HG03521 (cell line): ENCODE data around the gene MSLN.

Experiments
- ATAC-seq: cut with Tn5 transposase; IDR thresholded peaks from one replicate; pipeline ENCODE4 v1.9.1; 2021; ENCODE audit warnings: mild to moderate bottlenecking, moderate library complexity; ENCODE audit not compliant: unreplicated experiment

Gene MSLN

DNA sequence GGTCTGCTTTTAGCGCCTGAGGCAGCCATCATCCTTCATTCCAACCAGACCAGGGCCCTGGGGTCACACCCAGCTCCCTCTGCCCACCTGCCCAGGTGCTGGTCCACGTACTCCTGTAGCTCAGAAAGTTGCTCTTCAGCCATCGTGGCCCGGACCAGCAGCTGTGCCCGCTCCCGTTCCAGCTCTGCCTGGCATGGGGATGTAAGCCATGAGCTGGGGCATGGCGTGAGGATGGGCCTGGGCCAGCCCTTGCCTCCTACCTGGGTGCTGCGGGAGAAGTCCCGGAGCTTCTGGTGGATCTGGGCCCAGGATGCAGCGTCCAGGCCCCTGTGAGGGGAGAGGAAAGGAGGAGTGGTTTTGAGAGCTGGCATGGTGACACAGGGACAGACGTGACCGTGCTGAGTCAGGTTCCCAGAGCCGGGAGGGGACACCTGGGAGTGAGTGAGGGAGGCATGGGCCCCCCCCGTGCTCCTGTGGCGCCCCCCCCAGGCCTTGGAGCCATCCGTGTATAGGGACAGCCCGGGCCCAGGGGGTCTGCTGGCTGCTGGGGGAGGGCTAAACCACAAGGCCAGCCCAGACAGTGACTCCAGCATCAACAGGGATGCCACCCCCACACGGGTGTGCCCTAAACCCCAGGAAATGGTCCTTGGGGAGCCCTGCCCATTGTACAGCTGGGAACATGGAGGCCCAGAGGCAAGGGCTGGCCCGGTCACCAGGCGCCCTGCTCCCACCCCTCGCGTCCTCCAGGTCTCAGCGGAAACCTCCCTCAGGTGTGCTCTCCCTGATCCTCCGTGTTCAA is 37.5 kb upstream of the MSLN start:
- ATAC-seq = no peak

DNA sequence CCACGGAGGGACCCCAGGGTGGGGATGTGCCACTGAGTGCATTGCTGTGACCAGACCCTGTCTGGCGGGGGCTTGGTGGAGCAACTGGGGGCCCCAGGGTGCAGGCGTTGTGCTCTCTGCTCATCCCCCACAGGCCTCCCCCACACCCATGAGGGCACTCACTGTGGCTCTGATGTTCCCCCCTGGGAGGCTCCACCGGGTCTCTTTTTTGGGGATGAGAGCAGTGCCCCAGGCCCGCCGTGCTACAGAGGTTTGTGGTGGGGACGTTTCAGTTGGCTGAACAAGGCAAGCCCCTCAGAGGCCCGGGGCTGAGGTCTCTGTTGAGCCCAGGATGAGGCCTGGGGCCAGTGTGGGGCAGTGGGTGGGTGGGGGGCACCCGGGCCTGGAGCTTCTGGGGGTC is 36.8 kb upstream of the MSLN start:
- no peak for ATAC-seq

DNA sequence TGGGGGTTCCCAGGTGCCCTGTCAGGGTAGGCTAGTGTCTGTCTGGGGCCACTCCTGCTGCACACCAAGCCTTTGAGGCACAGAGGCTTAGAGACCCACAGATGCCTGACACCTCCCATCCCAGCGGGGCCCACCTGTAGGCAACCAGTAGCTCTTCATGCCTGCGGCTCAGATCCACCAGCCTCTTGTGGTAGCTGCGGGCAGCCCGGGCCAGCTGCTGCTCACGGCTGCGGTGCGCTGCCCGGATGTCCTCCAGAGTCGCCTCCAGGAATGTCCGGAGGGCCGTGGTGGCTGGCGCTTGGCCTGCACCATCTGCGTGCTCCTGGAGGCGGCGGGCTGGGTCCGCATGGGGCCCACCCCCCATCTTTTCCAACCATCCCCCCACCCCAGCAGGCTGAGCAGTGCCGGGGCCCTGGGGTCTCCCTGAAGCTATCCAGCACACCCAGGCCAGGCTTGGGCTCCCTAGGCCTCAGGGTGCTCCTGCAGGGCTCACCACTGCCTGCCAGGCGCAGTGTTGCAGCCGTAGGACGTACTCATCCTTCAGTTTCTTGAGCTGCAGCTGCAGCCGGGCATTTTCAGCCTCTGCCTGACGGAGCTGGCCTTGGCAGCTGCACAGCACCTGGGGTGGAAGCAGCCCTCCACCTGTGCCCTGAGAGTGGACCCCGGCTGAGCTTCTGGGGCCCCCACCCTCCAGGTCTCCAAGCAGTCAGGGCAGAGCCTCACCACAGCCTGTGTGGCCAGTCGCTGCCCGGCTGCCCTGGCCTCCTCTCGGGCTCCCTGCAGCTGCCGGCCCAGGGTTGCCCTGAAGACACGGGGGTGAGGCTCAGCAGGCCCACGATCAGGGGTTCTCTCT is 36.1 kb upstream of the MSLN start:
- no peak for ATAC-seq

DNA sequence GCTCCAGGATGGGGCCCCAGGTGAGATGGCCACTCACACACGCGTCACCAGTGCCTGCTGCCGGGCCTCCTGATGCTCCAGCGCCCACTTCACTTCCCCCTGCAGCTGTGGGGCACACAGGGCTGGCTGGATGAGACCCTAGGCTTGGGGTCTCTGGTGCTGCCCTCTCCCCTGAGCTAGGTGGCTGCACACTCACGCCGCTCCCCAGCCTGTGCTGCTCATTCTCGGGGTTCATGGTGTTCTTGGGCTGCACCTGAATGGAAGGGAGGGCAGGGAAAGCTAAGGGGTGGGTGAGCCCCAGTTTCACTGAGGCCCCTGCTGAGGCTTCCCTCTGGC is 35.5 kb upstream of the MSLN start:
- ATAC-seq = no peak

DNA sequence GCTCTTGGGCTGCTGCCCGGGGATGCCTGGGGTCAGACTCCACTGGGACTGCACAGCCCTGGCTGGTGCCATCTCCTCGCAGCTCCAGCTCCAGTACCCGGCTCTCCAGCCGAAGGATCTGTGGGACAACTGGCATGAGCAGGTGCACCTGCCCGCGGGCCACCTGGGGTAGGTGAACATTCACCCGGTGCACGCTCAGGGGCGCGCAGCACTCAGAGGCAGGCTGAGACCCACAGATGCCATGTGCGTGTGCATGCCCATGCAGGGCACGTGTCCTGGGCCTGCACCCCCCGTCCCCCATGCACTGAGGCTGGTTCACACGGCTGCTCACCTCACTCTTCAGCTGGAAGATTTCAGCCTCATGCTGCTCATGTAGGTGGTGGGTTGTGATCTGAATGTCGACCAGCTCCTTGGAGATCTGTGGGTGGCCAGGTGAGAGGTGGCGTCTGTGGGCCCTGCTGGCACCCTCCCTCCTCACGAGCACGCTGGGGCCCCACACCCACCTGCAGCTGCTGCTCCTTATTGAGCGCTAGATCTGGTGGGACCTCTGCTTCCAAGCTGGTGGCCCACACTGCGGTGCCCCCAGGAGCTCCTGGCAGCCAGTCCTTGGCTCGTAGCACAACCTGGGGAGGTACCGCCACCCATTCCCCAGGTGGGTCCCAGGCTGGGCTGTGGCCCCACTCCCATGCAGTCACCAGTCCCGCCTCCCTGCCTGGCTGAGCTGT is 34.9 kb upstream of the MSLN start:
- ATAC-seq = no peak

DNA sequence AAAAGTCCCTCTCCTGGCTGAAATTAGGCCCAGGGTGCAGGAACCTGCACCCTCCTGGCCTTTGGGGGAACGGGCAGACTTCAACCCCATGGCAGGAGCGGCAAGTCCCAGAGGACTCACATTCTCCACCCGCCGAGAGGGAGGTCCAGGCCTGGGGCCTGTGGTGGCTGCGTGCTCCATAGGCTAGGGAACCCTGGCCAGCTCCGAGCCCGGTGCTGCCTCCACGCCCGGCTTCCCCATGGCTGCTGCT is 34.4 kb upstream of the MSLN start:
- no peak for ATAC-seq

DNA sequence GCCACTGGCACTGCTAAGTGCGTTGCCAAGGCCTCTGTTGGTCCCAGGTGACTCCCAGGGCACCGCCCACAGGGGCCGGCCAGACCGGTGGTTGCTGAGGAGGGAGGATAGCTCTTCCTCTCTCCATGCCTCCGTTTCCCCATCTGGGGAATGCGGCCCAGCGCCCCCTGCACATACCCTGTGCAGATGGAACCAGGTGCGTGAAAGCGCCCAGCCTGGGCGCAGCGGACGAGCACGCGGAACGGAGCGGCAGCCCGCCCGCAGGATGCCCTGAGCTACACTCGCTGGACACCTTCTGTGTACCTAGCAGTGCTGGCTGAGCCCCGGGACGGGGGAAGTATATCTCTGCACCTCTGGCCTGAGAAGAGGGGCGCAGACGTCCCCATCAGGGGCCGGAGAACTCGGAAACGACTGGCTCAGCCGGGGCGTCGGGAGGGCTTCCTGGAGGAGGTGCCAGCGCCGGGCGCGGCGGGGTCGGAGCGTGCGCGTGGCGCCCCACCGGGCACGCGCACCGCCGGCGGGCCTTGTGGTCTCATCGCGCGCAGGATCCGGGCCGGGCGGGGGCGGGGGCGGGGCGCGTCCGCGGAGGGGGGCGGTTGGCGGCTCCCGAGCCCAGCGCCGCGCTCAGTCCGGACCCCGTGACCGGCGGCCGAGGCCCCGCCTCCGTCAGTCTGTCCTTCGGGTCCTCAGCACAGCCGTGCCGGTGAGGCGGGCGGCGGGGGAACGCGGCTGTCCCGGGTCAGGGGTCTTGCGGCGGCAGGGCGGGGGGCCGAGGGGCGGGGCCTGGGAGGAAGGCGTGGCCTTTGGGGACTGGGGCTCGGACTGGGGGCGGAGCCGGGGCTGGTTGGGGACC is 33.9 kb upstream of the MSLN start, which contains the start of the genes CCDC78 and HAGHL:
TSS of gene CCDC78 (minus strand) at position 6 of the 853 bp plus-strand sequence. CDS start 76 bp downstream, outside the sequence.
TSS of gene HAGHL (plus strand) at position 669 of the 853 bp plus-strand sequence. CDS start 404 bp downstream, outside the sequence.
- peak; percentile 31 for ATAC-seq

DNA sequence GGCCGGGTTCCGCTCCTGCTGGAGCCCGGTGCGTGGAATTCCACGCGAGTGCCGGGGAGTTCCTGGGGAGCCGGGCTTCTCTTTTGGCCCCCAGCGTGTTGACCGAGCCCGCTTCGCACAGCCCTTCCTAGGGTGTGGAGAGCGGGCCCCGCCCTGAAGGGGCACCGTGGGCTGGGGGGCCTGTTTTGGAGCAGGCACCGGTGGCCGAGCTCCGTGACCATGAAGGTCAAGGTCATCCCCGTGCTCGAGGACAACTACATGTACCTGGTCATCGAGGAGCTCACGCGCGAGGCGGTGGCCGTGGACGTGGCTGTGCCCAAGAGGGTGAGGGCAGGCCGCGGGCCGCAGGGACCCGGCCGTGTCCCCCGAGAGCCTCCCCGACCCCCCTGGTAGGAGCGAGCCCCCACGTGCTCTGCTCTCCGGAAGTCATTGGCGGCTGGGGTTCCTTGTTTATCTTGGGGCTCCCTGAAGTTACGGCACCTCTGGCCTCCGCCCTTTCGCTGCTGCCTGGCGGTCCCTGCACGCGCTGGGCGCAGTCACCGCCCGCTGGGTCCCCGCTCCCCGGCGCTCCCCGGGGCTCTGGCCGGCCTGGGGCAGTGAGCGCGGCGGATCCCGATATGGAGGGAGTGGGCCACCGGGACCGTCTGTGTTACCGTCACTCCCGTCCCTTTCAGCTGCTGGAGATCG is 33.1 kb upstream of the MSLN start:
- ATAC-seq = peak; percentile 2

DNA sequence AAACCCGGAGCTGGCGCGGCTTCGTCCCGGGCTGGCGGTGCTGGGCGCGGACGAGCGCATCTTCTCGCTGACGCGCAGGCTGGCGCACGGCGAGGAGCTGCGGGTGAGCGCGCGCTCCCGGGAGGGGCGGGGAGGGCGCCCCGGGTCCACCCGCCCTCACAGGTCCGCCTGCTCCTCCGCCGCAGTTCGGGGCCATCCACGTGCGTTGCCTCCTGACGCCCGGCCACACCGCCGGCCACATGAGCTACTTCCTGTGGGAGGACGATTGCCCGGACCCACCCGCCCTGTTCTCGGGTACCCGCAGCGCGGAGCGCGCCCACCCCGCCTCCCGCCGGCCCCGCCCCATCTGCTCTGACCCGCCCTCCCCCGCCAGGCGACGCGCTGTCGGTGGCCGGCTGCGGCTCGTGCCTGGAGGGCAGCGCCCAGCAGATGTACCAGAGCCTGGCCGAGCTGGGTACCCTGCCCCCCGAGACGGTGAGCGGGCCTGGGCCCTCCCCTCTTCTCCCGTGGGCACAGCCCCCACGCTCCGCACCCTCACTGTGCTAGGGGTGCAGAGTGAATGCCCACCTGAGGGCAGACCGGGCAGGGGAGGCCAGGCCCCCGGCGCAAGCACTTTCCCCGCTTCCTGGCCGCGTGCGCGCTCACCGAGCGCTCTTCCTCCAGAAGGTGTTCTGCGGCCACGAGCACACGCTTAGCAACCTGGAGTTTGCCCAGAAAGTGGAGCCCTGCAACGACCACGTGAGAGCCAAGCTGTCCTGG is 32.2 kb upstream of the MSLN start:
- peak; percentile 37 for ATAC-seq

DNA sequence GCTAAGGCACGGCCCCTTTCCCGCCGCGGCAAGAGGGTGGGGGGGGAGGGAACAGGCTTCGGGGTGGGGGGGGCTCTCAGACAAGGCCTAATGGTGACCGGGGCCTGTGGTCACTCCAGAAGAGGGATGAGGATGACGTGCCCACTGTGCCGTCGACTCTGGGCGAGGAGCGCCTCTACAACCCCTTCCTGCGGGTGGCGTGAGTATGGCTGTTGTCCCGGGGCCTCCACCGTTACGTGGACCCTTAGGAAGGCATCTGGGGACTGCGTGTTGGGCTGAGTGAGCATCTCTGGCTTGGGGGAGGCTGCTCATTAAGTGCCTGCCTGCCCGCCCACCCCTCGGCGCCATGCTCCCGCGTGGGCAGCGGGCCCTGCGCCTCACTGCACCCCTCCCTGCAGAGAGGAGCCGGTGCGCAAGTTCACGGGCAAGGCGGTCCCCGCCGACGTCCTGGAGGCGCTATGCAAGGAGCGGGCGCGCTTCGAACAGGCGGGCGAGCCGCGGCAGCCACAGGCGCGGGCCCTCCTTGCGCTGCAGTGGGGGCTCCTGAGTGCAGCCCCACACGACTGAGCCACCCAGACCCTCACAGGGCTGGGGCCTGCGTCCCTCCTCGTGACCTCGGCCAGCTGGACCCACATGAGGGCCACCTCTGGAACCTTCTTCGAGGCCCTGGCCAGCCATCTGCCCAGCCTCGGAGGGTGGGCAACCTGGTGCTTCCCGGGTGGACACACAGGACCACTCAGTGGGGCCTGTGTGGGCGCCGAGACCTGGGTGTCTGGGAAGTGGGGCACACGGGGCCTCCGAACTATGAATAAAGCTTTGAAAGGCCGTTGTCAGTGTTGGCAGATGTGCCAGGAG is 31.4 kb upstream of the MSLN start:
- no peak for ATAC-seq

DNA sequence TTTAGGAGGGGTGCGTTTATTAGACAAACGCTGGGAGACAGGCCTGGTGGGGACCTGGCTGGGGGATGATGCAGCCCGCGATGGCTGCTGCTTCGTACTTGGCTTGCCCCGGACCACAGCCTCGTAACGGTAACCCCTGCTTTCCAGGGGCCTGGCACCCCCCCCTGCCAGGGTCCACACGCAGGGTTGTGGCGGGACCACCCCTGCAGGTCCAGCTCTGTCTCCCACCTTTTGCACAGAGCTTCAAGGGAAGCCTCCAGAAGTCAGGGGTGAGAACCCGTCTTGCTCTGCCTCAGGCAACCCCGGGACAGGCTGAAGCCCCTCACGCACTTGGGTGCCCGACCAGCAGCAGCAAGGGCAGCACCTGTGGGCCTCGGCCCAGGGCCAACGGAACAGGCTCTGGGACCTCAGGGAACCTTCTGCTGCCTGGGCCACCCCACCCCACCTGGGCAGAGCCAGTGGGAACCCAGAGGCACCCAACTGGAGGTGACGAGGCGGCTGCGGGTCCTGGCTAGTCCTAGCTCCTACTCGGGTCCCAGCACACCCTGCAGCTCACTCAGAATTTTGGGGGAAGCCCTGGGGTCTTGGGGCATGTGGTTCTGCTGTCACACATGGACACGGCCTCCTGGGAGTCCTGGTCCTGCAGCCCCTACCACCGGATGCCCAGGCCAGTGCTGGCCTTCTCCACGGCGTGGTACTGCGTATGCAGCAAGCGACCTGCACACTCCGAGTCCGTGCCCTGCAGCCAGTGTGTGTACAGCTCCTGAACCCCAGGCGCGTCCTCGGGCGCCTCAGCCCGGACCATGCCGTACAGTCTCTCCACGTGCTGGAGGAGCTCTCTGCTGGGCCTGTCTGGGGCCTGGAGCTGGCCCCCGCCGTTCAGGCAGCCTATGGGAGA is 30.5 kb upstream of the MSLN start:
- no peak for ATAC-seq

DNA sequence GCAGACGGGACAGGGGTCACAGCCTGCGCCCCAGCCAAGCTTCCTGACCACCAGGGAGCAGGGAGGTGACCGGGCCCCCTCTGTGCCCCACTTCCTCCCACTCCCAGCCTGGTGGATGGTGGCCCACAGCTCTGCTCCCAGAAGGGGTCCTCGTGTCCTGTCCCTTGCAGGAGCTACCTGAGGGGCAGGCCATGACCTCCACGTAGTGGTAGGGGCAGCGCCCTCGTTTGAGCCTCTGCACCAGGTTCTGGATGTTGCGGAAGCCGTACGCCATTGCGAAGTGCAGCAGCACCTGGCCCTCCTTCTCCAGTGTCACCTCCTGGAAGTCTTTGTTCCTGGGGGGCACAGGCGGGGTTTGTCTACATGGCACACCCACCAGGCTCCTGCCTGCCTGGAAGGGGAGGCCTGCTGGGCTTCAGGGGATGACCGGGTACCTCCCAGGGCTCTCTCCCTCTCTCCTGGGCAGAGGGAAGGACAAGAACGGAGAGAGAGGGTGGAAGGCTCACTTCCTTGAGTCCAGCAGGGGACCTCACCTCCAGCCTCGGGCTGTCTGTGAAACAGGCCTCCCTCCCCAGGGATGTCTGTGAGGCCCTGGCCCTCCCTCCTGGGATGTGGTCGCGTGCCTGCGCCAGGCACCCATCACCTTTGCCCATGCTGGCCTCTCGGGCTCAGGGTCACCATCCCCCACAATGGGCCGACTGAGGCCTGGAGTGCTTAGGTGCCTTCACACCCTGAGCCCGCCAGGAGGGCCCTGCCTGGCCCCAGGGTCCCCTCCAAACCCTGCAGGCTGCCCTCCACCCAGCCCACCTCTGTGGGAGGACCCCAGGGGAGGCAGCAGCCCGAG is 29.6 kb upstream of the MSLN start:
- ATAC-seq = no peak

DNA sequence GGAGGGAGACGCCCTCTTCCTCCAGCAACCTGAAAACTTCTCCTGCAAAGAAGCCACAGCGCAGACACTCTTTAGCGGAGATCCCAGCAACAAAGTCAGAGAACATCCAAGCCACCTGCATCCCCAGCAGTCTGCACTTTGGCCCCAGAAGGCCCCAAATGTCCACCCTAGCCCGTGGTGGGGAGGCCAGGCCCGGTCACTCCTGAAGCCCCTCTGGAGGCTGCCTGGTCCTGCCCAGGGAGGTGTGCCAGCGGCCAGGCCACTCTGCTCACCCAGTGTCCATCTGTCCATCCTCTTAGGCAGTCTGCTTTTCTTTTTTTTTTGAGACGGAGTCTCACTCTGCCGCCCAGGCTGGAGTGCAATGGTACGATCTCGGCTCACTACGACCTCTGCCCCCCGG is 28.2 kb upstream of the MSLN start:
- no peak for ATAC-seq

DNA sequence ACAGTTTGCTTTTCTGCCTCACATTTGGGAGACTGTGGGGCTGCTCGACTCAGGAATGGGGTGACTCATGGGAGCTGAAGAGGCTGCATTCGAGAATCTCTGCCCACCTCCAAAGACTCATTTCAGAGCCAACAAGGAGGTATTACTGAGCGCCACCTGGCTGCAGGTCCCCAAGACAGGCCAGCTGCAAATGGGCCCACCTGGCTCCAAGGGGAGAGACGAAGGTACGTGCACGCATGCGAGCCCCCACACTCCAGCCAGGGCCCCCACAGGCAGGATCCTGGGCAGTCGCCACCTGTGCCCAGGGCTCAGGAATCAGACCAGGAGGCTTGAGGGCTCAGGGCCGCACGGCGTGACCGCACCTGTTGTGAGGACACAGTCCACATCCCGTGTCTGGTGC is 27.6 kb upstream of the MSLN start:
- ATAC-seq = no peak

DNA sequence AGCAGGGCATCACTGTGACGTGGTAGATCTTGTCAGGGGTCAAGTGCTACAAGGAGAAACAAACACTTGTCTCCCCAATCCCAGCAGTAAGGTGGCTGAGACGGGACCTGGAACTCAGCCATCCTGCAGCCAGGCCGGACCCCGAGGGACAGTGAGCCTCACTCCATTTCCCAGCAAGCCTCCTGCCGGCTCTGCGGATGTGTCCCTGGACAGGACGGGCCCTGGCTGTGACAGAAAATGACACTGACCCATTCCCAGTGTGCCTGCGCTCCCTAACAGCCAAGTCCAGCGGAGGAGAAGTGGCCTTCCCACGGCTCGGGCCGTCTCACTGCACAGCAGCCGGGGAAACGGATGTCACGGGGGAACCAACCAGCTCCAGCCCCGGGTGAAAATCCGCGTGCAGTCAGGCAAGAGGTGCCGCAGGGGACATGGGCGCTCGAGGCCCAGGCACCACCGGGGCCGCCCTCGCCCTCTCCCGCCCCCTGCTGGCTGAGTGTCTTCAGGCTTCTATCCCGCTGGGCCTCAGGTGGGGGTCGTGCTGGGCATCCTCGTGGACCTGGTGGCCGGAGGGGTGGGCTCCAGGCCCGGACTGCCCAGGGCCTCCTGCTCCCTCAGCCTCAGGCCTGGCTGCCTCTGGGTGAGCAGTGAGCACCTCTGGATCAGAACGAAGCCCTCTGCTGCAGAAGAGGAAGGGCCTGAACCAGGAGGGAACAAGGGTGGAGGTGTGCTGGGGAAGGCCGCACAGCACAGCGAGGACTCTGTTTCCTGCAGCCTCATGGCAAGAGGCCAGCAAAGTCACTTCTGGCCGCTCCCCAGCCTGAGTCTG is 26.9 kb upstream of the MSLN start:
- no peak for ATAC-seq
